ENCODE results near the gene MDC1.
"Not testable (repeated sequence)": the region's sequence is repeated elsewhere in the genome, so short reads cannot be mapped to it uniquely, and the experiment has no call there.

MDC1 gene

DNA sequence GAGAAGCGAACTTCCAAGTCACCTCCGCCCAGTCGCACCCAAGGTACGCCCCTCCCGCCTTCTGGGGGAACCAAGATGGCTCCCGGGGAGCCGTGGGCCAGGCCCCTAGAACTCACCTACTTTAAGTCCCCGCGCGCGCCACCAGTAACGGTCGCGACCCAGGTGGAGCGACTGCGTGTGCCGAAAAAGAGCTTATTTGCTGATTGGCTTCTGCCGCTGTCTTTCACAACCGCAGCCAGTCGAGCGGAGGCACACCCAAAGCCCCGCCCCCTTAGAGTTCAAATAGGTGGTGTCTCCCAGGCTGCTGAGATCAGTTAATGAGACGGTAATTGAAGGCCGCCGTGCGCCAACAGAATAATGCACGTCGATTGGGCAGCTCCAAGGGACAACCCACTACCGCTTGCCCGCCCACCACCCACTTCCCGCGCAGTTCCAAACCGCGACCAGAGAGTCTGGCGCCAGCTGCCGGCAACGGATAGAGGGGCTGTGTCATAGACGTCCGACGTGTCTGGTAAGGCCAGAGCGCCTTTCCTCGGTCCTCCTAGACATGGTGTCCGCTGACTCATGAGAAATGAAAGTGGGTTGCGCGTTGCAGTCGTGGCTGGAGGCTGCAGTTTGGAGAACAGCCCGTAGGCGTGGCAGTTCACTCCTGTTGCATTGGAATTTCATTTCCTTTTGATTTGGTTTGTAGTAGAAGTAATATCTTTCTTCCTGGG is at the start of gene MDC1:
MDC1 (minus strand) TSS at position 153 of the 716 bp plus-strand sequence. CDS start 2,106 bp downstream, outside the sequence.
- TF ChIP-seq, protein P1, sequence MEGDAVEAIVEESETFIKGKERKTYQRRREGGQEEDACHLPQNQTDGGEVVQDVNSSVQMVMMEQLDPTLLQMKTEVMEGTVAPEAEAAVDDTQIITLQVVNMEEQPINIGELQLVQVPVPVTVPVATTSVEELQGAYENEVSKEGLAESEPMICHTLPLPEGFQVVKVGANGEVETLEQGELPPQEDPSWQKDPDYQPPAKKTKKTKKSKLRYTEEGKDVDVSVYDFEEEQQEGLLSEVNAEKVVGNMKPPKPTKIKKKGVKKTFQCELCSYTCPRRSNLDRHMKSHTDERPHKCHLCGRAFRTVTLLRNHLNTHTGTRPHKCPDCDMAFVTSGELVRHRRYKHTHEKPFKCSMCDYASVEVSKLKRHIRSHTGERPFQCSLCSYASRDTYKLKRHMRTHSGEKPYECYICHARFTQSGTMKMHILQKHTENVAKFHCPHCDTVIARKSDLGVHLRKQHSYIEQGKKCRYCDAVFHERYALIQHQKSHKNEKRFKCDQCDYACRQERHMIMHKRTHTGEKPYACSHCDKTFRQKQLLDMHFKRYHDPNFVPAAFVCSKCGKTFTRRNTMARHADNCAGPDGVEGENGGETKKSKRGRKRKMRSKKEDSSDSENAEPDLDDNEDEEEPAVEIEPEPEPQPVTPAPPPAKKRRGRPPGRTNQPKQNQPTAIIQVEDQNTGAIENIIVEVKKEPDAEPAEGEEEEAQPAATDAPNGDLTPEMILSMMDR (conservative IDR thresholded peaks at IDR 0.05; ENCODE audit: low read length), result peak; percentile 28; the same call in 1 of the 2 replicates
- H3K4me3 ChIP-seq (ENCODE audit: low read length), result peak within 1 kb of the TSS; percentile 82
- peak; percentile 100 for DNase-seq (ENCODE audit: low read depth)

GRCh38 chr6:30766461-30767157 is 49.5 kb upstream of the MDC1 start:
- no peak overlapping the region for H3K4me3 ChIP-seq (ENCODE audit: low read length)
- DNase-seq (ENCODE audit: low read depth), result no peak
- TF ChIP-seq, protein P1 (conservative IDR thresholded peaks at IDR 0.05; ENCODE audit: low read length), result no peak

DNA sequence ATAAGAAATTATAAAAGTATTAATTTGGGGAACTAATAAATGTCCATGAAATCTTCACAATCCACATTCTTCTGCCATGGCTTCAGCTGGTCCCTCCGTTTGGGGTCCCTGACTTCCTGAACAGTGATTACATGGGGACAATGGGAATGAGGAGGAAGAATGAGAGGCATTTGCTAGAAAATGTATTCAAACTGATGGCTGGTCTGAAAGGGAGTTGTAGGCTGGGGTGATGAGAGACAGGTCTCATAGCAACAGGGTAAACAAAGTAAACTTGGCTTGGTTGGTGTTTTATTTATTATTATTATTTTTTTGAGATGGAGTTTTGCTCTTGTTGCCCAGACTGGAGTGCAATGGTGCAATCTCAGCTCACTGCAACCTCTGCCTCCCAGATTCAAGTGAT is 48.4 kb upstream of the MDC1 start:
- H3K4me3 ChIP-seq (ENCODE audit: low read length); DNase-seq (ENCODE audit: low read depth): not testable (repeated sequence)

DNA sequence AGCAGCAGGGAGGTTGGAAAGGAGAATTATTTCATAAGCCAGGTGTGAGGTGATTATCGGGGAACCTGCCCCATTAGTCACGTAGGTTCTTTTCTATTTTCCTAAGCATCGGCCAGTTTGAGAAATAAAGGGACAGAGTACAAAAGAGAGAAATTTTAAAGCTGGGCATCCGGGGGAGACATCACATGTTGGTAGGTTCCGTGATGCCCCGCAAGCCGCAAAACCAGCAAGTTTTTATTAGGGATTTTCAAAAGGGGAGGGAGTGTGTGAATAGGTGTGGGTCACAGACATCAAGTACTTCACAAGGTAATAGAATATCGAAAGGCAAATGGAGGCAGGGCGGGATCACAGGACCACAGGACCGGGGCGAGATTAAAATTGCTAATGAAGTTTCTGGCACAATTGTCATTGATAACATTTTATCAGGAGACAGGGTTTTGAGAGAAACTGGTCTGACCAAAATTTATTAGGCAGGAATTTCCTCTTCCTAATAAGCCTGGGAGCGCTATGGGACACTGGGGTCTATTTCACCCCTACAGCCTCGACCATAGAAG is 47.5 kb upstream of the MDC1 start:
- DNase-seq (ENCODE audit: low read depth); H3K4me3 ChIP-seq (ENCODE audit: low read length): not testable (repeated sequence)

- DNase-seq (ENCODE audit: low read depth), result no peak
- no peak overlapping the region for H3K4me3 ChIP-seq (ENCODE audit: low read length)
- TF ChIP-seq, protein P1 (conservative IDR thresholded peaks at IDR 0.05; ENCODE audit: low read length), result peak; percentile 42
Measured at GRCh38 chr6:30763618-30764489, 46.8 kb upstream of the MDC1 start.

- no peak for DNase-seq (ENCODE audit: low read depth)
- H3K4me3 ChIP-seq (ENCODE audit: low read length), result no peak overlapping the region
- TF ChIP-seq, protein P1 (conservative IDR thresholded peaks at IDR 0.05; ENCODE audit: low read length), result no peak
Measured at GRCh38 chr6:30763155-30763617, 46.1 kb upstream of the MDC1 start.

DNA sequence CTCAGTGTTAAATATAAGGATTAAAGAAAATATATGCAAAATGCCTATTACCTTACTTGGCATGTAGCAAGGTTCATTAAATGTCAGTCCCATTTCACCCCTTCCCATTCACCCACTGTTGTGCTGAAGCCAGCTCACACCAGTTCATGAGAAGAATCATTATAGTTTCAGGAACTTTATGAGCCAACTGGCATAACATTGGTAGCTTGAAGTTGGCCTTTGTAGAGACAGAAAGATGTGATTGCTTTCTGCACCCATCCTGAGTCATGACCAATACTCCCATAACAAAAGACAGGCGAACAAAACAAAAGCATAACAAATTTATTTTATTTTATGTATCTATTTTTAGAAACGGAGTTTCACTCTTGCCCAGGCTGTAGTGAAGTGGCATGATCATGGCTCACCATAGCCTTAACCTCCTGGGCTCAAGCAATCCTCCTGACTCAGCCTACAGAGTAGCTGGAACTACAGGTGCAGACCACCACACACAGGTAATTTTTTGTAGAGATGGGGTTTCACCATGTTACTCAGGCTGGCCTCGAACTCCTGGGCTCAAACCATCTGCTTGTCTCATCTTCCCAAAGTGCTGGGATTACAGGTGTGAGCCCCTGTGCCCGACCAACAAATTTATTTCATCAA is 44.8 kb upstream of the MDC1 start:
- H3K4me3 ChIP-seq (ENCODE audit: low read length), result no peak overlapping the region
- no peak for DNase-seq (ENCODE audit: low read depth)
- TF ChIP-seq, protein P1 (conservative IDR thresholded peaks at IDR 0.05; ENCODE audit: low read length), result no peak
